BJ (cell line): Measurements from ENCODE around the gene MED6. TPM values are rescaled to one million over a fixed set of nuclear protein-coding genes. Genes with fewer than 3 reads are reported as not detected.

Source experiments
- CTCF ChIA-PET: fragments of 350-600 bp; formaldehyde crosslinking; extraction: SDS; loops from one replicate; lab custom pipeline; 2021; ENCODE audit warnings: antibody characterized with exemption, inconsistent platforms; lab: Yijun Ruan, JAX
- POLR2A ChIA-PET: fragments of 300-600 bp; sonication (Branson Sonifier 250); formaldehyde crosslinking; extraction: SDS; loops from one replicate; lab custom pipeline; 2021; ENCODE audit warnings: antibody characterized with exemption; lab: Charles Lee
- DNase-seq: peaks from one replicate; pipeline ENCODE4 v3.0.0-alpha.2; 2011; ENCODE audit warnings: low read depth
- H3K27me3 ChIP-seq: 2 replicates; pipeline ENCODE4 v1.6.0; 2011; ENCODE audit warnings: low read length; ENCODE audit not compliant: control insufficient read depth, insufficient read depth
- H3K36me3 ChIP-seq: 2 replicates; pipeline ENCODE4 v1.5.1; 2011; ENCODE audit warnings: low read length; ENCODE audit not compliant: control insufficient read depth, insufficient read depth
- H3K4me3 ChIP-seq: 2 replicates; pipeline ENCODE4 v1.5.1; 2011; ENCODE audit warnings: low read depth, mild to moderate bottlenecking, control low read depth, low read length
- CTCF ChIP-seq: IDR thresholded peaks from 2 replicates; pipeline ENCODE4 v1.5.1; 2011; ENCODE audit warnings: low read depth, mild to moderate bottlenecking, control low read depth, inconsistent platforms, low read length, moderate library complexity; ENCODE audit not compliant: insufficient read depth
- polyA plus RNA-seq: library from polyadenylated mRNA; depleted of rRNA; stranded (reverse); fragments of >200 nt; gene quantifications from 2 replicates; pipeline ENCODE4 v1.2.3, GENCODE V29; 2011

MED6 gene
- polyA plus RNA-seq, 1 experiment, result 15.4 TPM

DNA sequence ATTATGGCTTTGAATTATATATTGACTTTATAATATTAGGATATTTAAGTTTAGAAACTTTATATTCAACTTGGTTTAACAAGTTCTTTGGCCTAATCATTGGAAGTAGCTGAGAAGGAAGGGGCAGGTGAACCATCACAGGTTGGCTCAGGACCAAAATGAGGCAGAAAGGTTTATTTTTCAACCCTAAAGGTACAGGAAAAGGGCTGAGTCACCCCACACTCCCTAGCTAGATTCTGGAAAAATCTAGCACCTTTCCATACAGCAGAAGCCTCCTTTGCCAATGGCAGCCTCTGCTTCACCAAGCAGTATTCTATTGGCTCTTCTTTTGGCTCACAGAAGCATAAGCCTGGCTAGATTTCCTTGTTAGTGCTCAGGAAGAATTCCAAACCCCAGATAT lies 19.3 kb upstream of the MED6 start:
- ChIA-PET POLR2A (no interaction called here), CTCF (interaction anchor here (0.9 to 8.8 kb wide), 4 partner anchors 18 to 353 kb away, joined by 3 to 82 read pairs (median 5); no protein-coding TSS in a partner anchor)
- Histone ChIP-seq H3K36me3 (no peaks in the 10 kb centered on the region), H3K4me3 (no peak overlapping the region), H3K27me3 (no peaks in the 10 kb centered on the region)
- no peak for DNase-seq
- no peak for TF ChIP-seq CTCF

GRCh38 chr14:70618314-70618713 lies 17.9 kb upstream of the MED6 start:
- ChIA-PET CTCF (interaction anchor here (1.7 to 8.8 kb wide), 2 partner anchors 96 to 200 kb away, joined by 3 to 82 read pairs; no protein-coding TSS in a partner anchor), POLR2A (no interaction called here)
- Histone ChIP-seq H3K36me3 (no peaks in the 10 kb centered on the region), H3K27me3 (no peaks in the 10 kb centered on the region), H3K4me3 (no peak overlapping the region)
- no peak for TF ChIP-seq CTCF
- no peak for DNase-seq

- Histone ChIP-seq H3K27me3 (no peaks in the 10 kb centered on the region), H3K4me3 (no peak overlapping the region), H3K36me3 (no peaks in the 10 kb centered on the region)
- ChIA-PET CTCF (interaction anchor here (0.5 to 1.0 kb wide), 3 partner anchors 98 to 201 kb away, joined by 3 read pairs; no protein-coding TSS in a partner anchor), POLR2A (no interaction called here)
- DNase-seq, result no peak
- no peak for TF ChIP-seq CTCF
These were observed 16.2 kb upstream of the MED6 start for GRCh38 chr14:70616646-70617045.

DNA sequence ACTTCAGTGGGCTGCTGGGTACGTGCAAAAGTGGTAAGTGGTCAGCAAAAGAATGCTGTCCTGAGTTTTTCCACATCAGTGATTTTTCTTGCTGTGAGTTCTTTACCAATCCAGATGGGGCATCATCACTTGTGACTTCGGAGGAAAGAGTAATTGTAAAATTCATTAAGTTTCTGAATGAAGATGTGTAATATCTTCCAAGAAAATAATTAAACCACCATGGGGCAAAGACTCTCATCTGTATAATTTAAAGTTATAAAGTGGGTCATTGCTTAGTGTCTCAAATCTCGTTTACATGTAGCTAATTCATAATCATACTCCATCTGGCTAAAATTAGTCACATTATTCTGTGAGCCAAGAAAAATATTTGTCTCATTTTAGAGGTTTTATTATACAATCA lies 10.8 kb upstream of the MED6 start:
- CTCF ChIA-PET, result no interaction called here
- Histone ChIP-seq H3K36me3 (no peaks in the 10 kb centered on the region), H3K27me3 (no peaks in the 10 kb centered on the region), H3K4me3 (no peak overlapping the region)
- no peak for DNase-seq
- no peak for TF ChIP-seq CTCF
- POLR2A ChIA-PET, result no interaction called here

DNA sequence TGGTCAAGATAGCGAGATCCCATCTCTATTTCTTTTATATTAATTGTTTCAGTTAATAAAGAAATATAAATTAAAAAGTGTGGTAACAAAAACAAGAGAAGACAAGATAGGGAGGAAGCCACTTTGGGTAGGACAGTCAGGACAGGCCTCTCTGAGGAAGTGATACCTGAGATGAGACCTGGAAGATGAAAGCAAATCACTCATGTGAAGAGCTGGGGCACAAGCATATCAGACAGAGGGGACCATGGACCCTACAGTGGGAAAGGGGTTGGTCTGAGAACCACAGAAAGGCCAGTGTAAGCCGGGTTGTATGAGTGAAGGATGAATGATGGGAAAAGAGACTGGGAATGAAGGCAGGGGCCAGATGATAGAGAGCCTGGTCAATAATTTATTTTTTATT lies 1.8 kb upstream of the MED6 start:
- no peak for DNase-seq
- CTCF ChIA-PET, result interaction anchor here (1.5 to 1.6 kb wide), 2 partner anchors 18 to 111 kb away, joined by 3 to 4 read pairs; no protein-coding TSS in a partner anchor
- H3K4me3 ChIP-seq, result no peak overlapping the region
- no peaks in the 10 kb centered on the region for H3K36me3 ChIP-seq
- no peaks in the 10 kb centered on the region for H3K27me3 ChIP-seq
- TF ChIP-seq CTCF, result no peak
- POLR2A ChIA-PET, result no interaction called here
